ENCODE measurements around the gene PCSK4.
"Not testable (repeated sequence)": the region's sequence is repeated elsewhere in the genome, so short reads cannot be mapped to it uniquely, and the experiment has no call there.

Gene PCSK4

DNA sequence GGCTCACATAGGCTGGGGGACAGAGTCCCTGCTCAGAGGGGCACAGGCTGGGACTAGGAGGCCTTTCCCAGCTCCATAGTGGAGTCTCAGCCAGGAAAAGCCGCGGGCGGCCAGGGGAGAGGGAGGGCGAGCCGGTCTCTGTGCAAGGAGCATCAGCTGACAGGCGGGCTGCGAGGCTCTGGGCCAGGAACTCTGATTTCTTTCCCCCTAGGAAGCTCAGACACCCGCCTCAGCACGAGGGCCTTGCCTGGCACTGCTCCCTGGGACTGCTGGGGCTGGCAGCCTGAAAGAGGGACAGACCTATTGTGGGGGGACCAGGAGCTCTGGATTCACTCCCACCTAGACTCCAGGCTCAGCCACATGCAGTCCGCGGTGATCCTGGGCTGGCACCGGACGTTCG is 31.5 kb upstream of the PCSK4 start:
- DNase-seq: no peak

DNA sequence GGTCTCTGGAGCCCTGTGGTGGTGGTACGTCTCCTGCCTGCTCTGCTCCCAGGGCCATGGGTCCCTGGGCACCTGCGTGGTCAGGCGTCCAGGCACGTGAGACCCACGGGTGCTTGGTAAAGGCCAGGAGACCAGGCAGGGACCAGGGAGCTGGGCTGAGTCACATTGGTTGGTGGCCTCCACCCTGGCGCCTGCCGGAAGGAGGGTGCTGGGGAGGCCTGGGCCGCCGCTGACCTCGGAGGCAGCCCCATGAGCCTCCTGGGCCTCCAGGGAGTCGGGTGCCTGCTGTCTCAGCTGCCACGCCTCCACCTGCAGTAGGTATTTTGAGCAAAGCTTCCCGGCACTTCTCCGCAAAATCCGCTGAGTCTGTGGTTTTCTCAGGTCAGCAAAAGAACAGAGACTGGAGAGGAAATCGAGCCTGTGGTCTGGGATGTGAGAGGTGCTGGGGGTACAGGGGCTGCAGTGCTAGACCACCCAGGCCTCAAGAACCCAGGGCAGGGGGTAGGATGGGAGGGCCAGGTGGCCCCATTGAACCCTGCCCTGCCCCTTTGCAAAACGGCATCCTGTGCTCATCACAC is 30.1 kb upstream of the PCSK4 start:
- no peak for DNase-seq

DNA sequence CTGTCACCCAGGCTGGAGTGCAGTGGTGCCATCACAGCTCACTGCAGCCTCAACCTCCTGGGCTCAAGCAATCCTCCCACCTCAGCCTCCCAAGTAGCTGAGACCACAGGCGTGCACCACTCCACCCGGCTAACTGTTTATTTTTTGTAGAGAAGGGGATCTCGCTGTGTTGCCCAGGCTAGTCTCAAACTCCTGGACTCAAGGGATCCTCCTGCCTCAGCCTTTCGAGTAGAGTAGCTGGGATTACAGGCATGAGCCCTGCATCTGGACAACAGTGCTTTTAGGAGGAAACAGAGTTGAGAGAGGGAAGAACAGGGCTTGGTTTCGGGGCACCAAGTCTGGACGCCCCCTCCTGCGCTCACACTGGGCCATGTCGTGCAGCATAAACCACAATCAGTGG is 29.7 kb upstream of the PCSK4 start:
- not testable (repeated sequence) for DNase-seq

DNA sequence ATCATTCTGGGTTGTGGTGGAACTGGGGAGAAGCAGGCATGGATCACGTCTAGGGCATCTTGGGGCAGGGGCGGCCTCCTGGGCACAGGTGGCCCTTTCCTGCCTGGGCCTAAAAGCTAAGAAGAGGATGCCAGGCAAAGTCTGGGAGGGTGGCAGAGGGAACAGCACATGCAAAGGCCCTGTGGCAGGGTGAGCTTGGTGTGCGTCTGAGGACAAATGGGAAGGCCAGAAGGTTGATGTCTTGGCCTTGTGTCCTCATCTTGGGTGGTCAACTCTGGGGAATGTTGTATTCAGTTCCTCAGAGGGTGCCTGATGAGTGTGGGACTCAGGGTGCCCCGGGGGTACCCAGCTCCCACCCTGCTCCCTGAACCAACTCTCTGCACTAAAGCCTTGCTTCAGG is 28.3 kb upstream of the PCSK4 start:
- DNase-seq: no peak

DNA sequence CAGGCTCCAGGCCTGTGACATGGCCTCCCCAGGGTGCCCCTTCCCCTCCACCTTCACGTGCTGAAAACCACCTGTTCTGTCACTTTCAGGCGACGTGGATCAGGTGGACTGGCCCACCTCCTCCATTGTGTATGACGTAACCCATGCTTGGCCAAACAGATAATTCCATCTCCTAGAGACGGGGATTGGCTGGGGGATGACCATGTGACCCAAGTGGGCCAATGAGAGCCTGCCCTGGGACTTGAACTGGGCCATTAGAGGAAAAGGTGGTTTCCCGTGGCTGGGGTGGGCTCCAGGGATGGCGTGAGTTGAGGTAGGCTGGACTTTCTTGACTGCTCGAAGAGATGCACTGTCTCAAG is 26.2 kb upstream of the PCSK4 start:
- DNase-seq: no peak

DNA sequence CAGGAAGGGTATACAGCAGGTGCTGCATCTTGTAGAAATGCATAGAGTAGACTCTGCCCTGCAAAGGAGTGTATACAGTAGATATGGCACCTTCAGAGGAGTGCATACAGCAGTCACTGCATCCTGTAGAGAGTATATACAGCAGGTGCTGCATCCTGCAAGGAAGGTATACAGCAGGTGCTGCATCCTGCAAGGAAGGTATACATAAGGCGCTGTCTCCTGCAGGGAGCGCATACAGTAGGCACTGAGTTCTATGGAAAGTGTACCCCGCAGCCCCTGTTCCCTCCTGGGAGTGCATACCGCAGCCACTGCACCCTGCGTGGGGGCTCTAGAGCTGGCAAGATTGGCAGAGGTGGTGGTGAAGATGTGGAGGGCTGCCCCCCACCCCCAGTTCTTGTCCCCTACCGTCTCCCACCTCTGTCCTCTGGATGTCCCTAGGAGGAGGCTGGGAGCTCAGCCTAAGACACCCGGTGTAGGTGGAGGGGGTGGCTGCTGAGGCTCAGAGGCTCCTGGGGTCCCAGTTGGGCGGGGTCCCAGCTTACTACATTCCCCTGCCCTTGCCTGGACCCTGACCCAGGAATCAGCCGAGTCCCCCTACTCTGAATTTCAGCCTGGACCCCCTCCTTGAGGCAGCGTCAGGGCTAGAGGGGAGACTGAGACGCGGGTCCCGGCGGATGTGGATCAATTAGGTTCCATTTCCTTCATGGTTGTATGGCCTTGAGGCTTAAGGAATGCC is 25.0 kb upstream of the PCSK4 start:
- DNase-seq: no peak

DNA sequence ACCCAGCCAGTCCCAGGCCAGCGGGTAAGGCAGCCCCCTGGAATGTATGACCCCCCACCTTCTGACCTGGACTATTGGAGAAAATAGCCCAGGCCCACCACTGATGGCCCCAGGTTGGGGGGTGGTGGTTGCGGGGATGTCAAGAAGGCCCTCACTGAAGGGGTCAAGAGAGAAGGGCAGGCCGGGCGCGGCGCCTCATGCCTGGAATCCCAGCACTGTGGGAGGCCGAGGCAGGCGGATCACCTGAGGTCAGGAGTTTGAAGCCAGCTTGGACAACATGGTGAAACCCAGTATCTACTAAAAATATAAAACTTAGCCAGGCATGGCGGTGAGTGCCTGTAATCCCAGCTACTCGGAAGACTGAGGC is 24.1 kb upstream of the PCSK4 start:
- DNase-seq: no peak

DNA sequence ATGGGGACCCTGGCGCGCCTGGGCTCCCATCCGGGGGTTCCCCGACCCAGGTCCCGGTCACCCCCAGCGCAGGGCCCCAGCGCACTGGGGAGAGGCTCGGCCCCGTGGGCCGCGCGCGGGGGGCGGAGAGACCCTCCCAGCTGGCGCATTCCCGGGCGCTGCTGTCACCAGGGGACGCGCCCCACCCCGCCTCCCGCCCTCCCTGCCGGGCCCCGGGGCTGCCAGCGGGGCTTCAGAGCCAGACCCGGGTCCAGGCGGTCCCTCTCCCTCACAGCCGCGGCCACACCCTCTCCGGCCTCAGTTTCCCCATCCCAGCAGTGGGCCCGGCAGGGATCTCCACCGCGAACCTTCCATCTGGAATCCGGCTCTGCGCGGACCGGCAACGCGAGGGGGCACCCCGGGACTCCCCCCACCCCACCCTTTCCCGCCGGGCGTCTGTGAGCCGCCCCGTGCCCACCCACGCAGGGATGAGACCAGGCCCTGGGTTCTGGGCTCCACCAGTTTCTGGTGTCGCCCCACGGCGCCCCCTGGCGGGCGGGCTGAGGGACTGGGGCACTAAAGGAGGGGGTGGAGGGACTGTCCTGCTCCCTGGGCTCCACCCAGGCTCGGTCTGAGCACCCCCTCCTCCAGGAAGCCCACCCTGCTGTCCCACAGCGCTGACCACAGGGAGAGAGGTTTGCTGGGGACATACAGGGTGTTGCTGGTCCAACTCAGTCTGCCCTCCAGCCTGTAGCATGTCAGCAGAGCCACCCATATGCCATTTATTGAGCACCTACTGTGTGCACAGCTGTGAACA is 23.5 kb upstream of the PCSK4 start:
- DNase-seq: no peak

DNA sequence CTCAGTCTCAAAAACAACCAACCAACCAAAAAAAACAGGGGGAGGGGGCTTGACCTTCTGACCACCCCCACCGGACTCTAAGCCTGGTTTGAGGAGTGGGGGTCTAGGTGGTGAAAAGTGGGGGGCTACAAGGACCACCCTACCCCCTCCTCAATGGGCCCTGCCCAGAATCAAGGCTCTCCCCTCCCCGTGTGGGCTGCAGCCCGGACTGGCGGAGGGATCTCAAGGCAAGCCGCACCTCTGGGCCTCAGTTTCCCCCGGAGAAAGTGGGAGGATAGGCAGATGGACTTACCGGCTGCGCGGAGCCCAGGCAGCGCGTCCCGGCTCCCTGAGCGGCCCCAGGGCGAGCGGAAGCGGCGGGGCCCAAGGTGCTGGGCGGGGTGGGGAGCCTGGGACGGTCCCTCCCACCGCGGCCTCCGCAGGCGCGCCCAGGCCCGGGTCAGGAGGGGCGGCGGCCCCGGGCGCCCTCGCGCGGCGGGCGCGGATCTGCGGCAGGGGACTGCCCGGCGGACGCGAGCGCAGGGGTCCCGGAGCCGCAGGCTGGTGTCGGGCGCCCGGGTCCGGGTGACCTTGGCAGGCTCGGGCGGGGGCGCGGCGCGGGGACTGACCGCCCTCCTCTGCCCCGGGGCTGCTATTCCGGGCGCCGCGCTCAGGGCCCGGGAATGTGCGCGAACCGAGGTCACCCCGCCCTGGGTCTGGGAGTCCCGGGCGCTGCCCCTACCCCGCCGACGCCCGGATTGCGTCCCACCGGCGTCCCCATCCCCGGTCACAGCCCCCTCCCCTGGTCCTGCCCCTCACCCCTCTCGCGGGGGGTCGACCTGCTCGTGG is 22.7 kb upstream of the PCSK4 start, which contains the start of gene ADAMTSL5:
Gene ADAMTSL5 (minus strand): TSS at position 349 of the 828 bp plus-strand sequence. CDS start 2,076 bp downstream, outside the sequence.
- no peak for DNase-seq

DNA sequence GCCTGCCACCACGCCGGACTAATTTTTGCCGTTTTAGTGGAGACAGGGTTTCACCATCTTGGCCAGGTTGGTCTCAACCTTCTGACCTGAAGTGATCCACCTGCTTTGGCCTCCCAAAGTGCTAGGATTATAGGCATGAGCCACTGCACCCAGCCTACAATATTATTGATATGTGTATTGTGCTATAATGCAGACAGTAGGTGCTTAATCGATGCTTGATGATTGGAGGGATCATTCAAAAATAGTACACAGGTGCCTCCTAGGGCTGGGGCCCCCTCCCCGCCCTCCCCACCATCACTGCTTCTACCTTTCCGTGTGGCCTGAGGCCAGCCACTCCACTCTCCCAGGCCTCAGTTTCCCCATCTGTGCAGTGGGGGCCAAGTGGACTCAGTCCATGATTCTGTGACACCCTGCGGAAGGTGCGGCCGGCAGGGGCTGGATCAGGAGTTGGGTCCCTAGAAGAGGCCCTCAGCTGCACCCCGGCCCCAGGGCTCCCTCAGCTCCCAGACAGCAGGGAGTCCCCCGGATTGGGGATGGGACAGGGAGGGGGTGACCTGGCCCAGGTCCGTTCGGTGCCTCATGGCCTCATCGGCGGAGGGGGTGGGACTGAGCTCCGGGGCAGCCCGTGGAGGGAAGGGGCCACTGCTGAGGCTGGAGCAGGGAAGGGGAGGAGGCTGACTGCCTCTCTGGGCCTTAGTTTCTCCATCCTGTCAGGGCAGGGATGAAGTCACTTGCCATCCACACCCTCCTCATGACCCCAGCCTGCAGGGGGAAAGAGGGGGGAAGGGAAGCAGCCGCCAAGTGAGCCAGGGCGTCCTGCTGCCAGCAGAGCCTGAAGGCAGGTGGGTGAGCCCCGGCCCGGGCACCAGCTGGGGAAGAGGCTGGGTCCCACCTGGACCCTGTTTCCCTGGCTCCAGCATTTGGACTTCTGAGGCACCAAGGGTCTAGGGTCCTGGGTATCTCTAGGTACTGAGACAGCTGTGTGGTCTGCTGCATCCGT is 21.5 kb upstream of the PCSK4 start:
- DNase-seq: no peak

DNA sequence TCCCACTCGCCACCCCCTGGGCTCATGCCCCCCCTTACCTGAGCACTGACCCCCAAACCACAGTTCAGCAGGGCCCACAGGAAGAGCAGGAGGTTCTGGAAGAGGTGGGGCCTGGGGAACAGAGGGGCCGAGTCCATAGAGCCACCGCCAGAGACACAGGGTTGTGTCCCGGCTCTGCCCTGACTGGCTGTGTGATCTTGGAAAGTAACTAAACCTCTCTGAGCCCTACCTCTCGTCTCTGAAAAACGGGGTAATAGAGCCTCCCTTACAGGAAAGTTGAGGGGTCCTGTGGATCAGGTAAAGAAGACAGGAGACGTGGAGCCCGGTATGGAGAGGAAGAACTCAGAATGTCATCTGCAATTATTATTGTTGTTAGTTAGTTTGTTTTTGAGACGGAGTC is 20.7 kb upstream of the PCSK4 start:
- no peak for DNase-seq

DNA sequence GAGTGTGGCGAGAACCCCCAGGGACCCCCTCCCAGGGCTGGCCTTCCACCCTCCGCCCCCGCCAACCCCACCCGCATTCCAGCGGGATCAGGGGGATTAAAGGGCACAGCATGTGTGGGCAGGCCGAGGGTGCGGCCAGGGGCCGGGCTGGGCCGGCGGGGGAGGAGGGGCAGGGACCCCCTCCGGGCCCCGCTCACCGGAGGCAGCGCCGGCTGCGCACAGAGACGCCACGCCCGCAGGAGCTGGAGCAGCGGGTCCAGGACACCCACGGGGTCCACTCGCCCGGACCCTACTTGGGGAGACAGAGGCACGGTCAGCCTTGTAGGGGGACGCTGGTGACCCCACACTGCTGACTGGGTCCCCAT is 20.3 kb upstream of the PCSK4 start:
- DNase-seq: no peak

DNA sequence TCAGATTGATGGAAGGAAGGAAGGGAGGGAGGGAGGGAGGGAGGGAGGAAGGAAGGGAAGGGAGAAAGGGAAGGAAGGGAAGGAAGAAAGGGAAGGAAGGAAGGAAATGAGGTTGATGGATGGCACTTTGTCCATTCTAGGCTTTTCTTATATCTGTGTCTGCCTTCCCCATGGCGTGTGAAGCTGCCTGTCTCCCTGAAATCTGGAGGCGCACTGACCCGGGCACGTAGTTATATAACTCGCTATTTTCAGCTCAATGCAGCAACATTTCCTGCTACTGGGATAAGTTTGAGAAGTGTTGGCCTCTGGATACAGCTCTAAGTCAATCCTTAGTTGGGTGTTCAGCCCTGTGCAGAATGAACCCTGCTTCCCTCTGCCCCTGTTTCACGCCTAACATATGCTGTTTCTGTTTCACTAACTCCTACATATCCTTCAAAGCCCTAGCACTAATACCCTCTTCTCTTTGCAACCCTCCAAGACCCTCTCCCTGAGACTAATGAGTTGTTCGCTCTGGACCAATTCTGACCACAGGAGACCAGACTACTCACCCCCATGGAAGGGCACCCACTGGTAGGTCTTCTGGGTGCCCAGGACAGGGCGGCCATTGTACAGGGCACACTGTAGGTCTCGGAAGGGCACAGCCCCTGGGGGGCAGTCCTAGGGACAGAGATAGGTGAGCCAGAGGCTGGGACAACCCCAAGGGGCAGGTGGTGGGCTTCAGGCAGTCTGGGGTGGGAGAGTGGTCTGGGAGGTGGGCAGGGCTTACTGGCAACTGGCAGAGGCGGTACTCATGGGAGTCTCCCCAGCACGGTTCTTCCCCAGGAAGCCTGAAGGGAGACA is 19.7 kb upstream of the PCSK4 start:
- no peak for DNase-seq

DNA sequence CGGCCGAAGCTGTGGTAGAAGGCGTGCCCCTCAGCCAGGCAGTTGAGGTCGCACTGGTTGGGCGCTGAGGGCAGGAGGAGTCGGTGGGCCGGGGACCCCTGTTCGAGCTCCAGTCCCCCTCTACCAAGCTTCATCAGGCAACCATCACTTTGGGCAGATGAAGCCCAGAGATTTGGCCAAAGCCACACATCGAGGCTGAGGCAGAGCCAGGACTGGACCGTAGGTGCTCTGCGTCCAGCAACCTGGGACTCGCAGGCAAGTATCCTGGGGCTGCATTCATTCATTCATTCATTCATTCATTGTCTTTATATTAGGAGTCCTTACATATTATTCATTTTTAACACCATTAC is 18.3 kb upstream of the PCSK4 start:
- no peak for DNase-seq

DNA sequence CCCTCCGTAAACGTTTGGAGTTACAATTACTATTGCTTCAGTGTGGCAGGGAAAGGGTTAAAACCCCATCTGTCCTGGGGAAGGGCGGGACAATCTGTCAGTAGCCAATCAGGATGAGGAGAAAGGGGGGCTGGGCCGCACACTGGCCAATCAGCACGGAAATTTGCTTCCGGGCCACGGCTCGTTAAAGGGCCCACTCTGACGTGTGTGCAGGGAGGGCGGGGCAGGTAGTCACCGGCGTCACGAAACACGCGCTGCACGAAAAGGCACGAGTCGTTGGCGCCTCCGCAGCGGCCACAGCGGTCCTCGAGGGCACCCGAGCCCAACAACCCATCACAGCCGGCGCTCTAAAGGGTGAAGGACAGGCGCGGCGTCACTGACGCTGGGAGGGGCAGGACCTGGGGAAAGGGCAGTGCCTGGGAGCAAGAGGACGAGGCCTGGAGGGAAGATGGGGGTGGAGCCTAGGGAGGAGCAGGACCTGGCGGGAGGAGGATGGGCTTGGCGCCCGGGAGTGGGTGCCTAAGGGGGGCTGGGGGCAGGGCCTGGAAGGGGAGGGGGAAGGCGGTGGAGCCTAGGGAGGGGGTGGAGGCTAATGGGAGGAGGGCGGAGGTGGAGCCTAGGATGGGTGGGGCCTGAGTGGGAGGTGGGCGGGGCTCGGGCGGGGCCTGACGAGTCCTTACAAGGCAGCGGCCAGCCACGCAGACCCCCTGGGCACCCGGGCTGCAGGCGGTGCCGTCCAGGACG is 17.8 kb upstream of the PCSK4 start:
- DNase-seq: peak; percentile 20

DNA sequence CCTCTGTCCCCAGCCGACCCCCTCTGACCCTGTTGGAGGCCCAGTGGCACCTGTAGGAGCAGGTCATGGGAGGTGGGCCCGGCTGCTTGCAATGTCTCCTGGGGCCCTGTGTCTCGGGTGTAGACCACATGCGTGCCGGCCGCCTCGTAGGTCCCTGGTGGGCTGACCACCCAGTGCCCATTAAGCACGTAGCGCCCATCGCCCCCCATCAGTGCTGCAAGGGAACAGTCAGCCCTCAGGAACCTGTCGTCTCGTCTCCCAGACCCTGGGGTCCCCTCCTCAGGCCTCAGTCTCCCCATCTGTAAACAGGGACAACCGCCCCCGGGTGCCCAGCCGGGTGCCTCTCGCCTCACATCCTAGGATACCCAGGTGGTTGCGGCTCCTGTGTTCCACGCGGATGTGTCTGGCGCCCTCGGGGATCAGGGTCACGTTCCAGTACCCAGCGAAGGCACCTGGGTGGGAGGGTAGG is 17.1 kb upstream of the PCSK4 start:
- no peak for DNase-seq

DNA sequence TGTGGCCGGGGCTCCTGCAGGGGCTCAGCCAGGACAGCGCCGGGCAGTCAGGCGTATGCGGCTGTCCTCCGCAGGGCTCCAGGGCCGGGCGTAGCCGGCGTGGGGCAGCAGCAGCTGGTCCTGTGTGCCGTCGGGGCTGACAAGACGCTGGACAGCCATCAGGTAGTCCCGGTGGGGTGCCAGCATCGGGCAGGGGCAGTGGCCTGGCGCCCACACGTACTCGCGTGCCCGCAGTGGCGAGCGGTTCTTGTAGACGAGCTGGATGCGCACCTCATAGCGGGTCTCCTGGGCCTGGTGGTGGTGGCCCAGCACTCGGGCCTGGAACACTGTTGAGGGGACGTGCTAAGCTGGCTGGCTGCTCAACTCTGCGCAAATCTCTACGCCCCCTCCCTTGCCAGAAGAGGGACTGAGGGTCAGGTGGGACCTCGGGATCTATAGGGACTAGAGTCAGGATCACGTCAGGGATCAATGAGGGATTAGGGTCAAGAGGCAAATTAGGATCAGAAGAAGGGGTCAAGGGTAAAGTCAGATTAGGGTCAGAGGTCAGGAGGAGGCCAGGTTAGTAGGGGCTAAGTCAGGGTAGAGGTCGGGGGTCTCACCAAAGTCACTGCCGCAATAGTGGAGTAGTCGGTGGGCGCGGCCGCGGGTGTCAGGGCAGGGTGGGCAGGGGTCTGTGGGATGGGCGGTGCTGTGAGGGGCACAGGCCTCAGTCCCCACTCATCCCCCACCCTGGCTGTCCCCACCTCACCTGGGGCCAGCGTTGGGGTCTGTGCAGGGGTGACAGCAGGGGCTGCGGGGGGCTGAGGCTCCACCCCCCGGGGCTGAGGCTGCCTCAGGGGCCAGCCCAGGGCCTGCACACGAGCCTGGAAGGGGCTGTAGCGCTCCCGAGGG is 16.1 kb upstream of the PCSK4 start:
- no peak for DNase-seq

DNA sequence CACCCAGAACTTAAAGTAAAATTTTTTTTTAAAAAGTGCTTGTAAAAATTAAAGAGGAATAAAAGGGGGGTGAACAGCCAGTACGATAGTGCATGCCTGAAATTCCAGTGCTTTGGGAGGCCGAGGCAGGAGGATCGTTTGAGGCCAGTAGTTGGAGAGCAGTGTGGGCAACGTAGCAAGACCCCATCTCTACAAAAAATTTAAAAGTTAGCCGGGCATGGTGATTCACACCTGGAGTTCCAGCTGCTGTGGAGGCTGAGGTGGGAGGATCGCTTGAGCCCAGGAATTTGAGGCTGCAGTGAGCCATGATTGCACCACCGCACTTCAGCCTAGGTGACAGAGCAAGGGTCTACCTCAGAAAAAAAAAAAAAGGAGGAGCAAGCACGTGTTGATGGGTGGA is 14.9 kb upstream of the PCSK4 start:
- no peak for DNase-seq

All from NCI-H510A (cell line).